HepG2 (cell line): ENCODE measurements around the gene NCAPD2. TPM values are rescaled to one million over a fixed set of nuclear protein-coding genes. Genes with fewer than 3 reads are reported as not detected.

Experiments used
- ATF7-NPFF ChIP-seq: sonication (generic); formaldehyde crosslinking; IDR thresholded peaks from 2 replicates; pipeline ENCODE4 v1.8.1; 2023; ENCODE audit warnings: mild to moderate bottlenecking, low read depth, missing genetic modification reagents, moderate library complexity
- KLF15 ChIP-seq: sonication (generic); formaldehyde crosslinking; IDR thresholded peaks from 2 replicates; pipeline ENCODE4 v1.8.1; 2023; ENCODE audit warnings: borderline replicate concordance, mild to moderate bottlenecking, inconsistent platforms, missing genetic modification reagents, mixed read lengths
- KMT2A ChIP-seq: sonication (generic); formaldehyde crosslinking; IDR thresholded peaks from 2 replicates; pipeline ENCODE4 v1.4.0; 2020; ENCODE audit warnings: missing genetic modification reagents
- NBN ChIP-seq: fragments of 450-650 bp; conservative IDR thresholded peaks from 2 replicates; pipeline ENCODE4 v1.6.1; 2017
- NPAS2 ChIP-seq: sonication (generic); formaldehyde crosslinking; IDR thresholded peaks from 2 replicates; pipeline ENCODE4 v1.8.0; 2022; ENCODE audit warnings: mild to moderate bottlenecking, missing genetic modification reagents, borderline replicate concordance
- NRL ChIP-seq: sonication (generic); formaldehyde crosslinking; IDR thresholded peaks from 2 replicates; pipeline ENCODE4 v1.5.0; 2020; ENCODE audit warnings: missing genetic modification reagents, mild to moderate bottlenecking, moderate library complexity, borderline replicate concordance
- PAWR ChIP-seq: sonication (generic); formaldehyde crosslinking; IDR thresholded peaks from 2 replicates; pipeline ENCODE4 v1.4.0; 2020; ENCODE audit warnings: missing genetic modification reagents, mild to moderate bottlenecking, borderline replicate concordance
- RARA ChIP-seq: IDR thresholded peaks from 2 replicates; pipeline ENCODE4 v1.6.1; 2016; ENCODE audit warnings: missing genetic modification reagents, missing compliant biosample characterization
- REPIN1 ChIP-seq: sonication (generic); formaldehyde crosslinking; IDR thresholded peaks from 2 replicates; pipeline ENCODE4 v1.8.0; 2022; ENCODE audit warnings: missing genetic modification reagents, low read depth, mild to moderate bottlenecking, borderline replicate concordance
- RERE ChIP-seq: IDR thresholded peaks from 2 replicates; pipeline ENCODE4 v1.6.1; 2016; ENCODE audit warnings: low read depth, missing genetic modification reagents, missing compliant biosample characterization
- ZBTB8A ChIP-seq: sonication (generic); formaldehyde crosslinking; IDR thresholded peaks from 2 replicates; pipeline ENCODE4 v1.4.0; 2020; ENCODE audit warnings: mild to moderate bottlenecking, low read depth, missing genetic modification reagents, borderline replicate concordance
- ZNF292 ChIP-seq: sonication (generic); formaldehyde crosslinking; IDR thresholded peaks from 2 replicates; pipeline ENCODE4 v1.8.1; 2022; ENCODE audit warnings: mild to moderate bottlenecking, low read depth, missing genetic modification reagents, borderline replicate concordance
- ZNF333 ChIP-seq: sonication (generic); formaldehyde crosslinking; IDR thresholded peaks from 2 replicates; pipeline ENCODE4 v1.4.0; 2020; ENCODE audit warnings: mild to moderate bottlenecking, missing genetic modification reagents, borderline replicate concordance
- ZNF552 ChIP-seq: sonication (generic); formaldehyde crosslinking; IDR thresholded peaks from 2 replicates; pipeline ENCODE4 v1.9.0; 2022; ENCODE audit warnings: missing genetic modification reagents, mild to moderate bottlenecking, borderline replicate concordance
- ZNF567 ChIP-seq: sonication (generic); formaldehyde crosslinking; IDR thresholded peaks from 2 replicates; pipeline ENCODE4 v1.8.1; 2023; ENCODE audit warnings: mild to moderate bottlenecking, missing genetic modification reagents, borderline replicate concordance
- ZNF672 ChIP-seq: sonication (generic); formaldehyde crosslinking; IDR thresholded peaks from 2 replicates; pipeline ENCODE4 v1.8.1; 2022; ENCODE audit warnings: missing genetic modification reagents
- polyA plus RNA-seq, 8 experiments: library from polyadenylated mRNA; depleted of rRNA in 3 of 8; stranded (reverse) in 7 of 8; unstranded in 1 of 8; fragments of >200 nt; fragmentation: Illumina TruSeq in 4 of 8; extraction: Trizol in 4 of 8; gene quantifications; 2 replicates each; pipeline versions ENCODE4 v1.2.1 to v1.2.3, GENCODE V29; 2011 to 2016; ENCODE audit warnings: low read depth in 4 of 8, missing spikeins in 1 of 8, mixed read lengths in 1 of 8; ENCODE audit not compliant: insufficient read depth in 1 of 8
- total RNA-seq, 5 experiments: library from RNA; depleted of rRNA; stranded (reverse); fragments of >200 nt; fragmentation: Illumina TruSeq; extraction: Trizol; gene quantifications; 2 replicates each; pipeline ENCODE4 v1.2.3, GENCODE V29; 2016; ENCODE audit warnings: low read depth in 1 of 5
- TF ChIP-seq, protein P1 (sequence below): sonication (generic); formaldehyde crosslinking; IDR thresholded peaks from 2 replicates; pipeline ENCODE4 v1.4.0; 2020; ENCODE audit warnings: missing genetic modification reagents

NCAPD2 gene
- total and polyA plus RNA-seq, 2 of the 13 experiments (the other 11 are each of a cell fraction or from before 2014, with no cell fraction given): 51.1 to 65.6 TPM

- 0 out of 2 replicates have a peak, but pooled peaks have one; percentile 40 for TF ChIP-seq KLF15 (CRISPR knock-in tag)
- TF ChIP-seq ZNF567 (CRISPR knock-in tag): no peak
- TF ChIP-seq, protein P1, sequence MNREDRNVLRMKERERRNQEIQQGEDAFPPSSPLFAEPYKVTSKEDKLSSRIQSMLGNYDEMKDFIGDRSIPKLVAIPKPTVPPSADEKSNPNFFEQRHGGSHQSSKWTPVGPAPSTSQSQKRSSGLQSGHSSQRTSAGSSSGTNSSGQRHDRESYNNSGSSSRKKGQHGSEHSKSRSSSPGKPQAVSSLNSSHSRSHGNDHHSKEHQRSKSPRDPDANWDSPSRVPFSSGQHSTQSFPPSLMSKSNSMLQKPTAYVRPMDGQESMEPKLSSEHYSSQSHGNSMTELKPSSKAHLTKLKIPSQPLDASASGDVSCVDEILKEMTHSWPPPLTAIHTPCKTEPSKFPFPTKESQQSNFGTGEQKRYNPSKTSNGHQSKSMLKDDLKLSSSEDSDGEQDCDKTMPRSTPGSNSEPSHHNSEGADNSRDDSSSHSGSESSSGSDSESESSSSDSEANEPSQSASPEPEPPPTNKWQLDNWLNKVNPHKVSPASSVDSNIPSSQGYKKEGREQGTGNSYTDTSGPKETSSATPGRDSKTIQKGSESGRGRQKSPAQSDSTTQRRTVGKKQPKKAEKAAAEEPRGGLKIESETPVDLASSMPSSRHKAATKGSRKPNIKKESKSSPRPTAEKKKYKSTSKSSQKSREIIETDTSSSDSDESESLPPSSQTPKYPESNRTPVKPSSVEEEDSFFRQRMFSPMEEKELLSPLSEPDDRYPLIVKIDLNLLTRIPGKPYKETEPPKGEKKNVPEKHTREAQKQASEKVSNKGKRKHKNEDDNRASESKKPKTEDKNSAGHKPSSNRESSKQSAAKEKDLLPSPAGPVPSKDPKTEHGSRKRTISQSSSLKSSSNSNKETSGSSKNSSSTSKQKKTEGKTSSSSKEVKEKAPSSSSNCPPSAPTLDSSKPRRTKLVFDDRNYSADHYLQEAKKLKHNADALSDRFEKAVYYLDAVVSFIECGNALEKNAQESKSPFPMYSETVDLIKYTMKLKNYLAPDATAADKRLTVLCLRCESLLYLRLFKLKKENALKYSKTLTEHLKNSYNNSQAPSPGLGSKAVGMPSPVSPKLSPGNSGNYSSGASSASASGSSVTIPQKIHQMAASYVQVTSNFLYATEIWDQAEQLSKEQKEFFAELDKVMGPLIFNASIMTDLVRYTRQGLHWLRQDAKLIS: 0 out of 2 replicates have a peak, but pooled peaks have one; percentile 49
- TF ChIP-seq ZBTB8A (CRISPR knock-in tag): 0 out of 2 replicates have a peak, but pooled peaks have one; percentile 76
- TF ChIP-seq REPIN1 (CRISPR knock-in tag): peak; percentile 93
- peak; percentile 78; the same call in 1 of the 2 replicates for TF ChIP-seq ZNF552 (CRISPR knock-in tag)
- TF ChIP-seq RARA (CRISPR knock-in tag): 0 out of 2 replicates have a peak, but pooled peaks have one; percentile 4
- TF ChIP-seq NBN: no peak
- no peak for TF ChIP-seq ZNF333 (CRISPR knock-in tag)
- TF ChIP-seq ATF7-NPFF: peak; percentile 79
- no peak for TF ChIP-seq PAWR (CRISPR knock-in tag)
- TF ChIP-seq KMT2A: peak; percentile 86
- no peak for TF ChIP-seq NPAS2
- 0 out of 2 replicates have a peak, but pooled peaks have one; percentile 22 for TF ChIP-seq RERE
- TF ChIP-seq ZNF292 (CRISPR knock-in tag): peak; percentile 70
- TF ChIP-seq NRL (CRISPR knock-in tag): peak; percentile 77; the same call in 1 of the 2 replicates
- no peak; the same call in 1 of the 2 replicates for TF ChIP-seq ZNF672
Observed at GRCh38 chr12:6470375-6471163, 23.3 kb upstream of the NCAPD2 start, which contains the start of gene VAMP1 (continued).
